ENCODE measurements around the gene EPHA1. TPM values are rescaled to one million over a fixed set of nuclear protein-coding genes. Genes with fewer than 3 reads are reported as not detected.

EPHA1 gene
- total and polyA plus RNA-seq, 12 donors: 0.12 to 0.73 (median 0.39) TPM; not detected in 9

GRCh38 chr7:143379611-143380259 is 28.9 kb downstream of the EPHA1 start:
- ATAC-seq (peak in 5 of 8 donors; percentile 0 to 2 (median 0)), DNase-seq (no peak)
- Histone ChIP-seq H3K4me3 (peak overlapping the region in 9 of 10 donors; percentile 79 to 100 (median 95)), H3K4me1 (peaks cover 5 to 82% (median 40%) of the 10 kb centered on the region in 9 donors), H3K27ac (peak overlapping the region in 9 of 10 donors; percentile 97 to 100 (median 100)), H3K27me3 (no peaks in the 10 kb centered on the region), H3K9me3 (no peaks in the 10 kb centered on the region), H3K36me3 (peaks cover 0 to 26% (median 0%) of the 10 kb centered on the region in 9 donors)
- WGBS, 2 donors: 32% methylated on average over 15 of the region's 15 CpGs
- TF ChIP-seq CTCF (IDR thresholded peaks at IDR 0.05): no peak
- intact Hi-C loops (cut with DNase I): loop anchor here in 8 of 10 donors (1.0 to 10.0 kb wide), 7 partner anchors 37 to 117 kb away; partner anchors contain the start of gene GSTK1 (in 2 of the 8)

- peaks cover 0 to 77% (median 12%) of the 10 kb centered on the region in 9 donors for H3K4me1 ChIP-seq
- TF ChIP-seq CTCF (IDR thresholded peaks at IDR 0.05): no peak
- intact Hi-C loops (cut with DNase I): loop anchor here in 2 of 10 donors (5.0 to 10.0 kb wide), 2 partner anchors 41 to 52 kb away; no protein-coding TSS in a partner anchor
- H3K4me3 ChIP-seq: no peak overlapping the region
- H3K36me3 ChIP-seq: no peaks in the 10 kb centered on the region
- ATAC-seq: no peak
- no peak for DNase-seq
- H3K27ac ChIP-seq: peak overlapping the region in 1 of 10 donors; percentile 100
- WGBS, 2 donors: 72 to 76% methylated on average over 5 of the region's 5 CpGs
- H3K27me3 ChIP-seq: no peaks in the 10 kb centered on the region
- H3K9me3 ChIP-seq: no peaks in the 10 kb centered on the region
These were observed 32.3 kb downstream of the EPHA1 start for GRCh38 chr7:143376396-143376795.

- ATAC-seq: peak in 2 of 8 donors; percentile 11 to 29
- H3K27ac ChIP-seq: peak overlapping the region in 3 of 10 donors; percentile 15 to 100 (median 35)
- peaks cover 0 to 77% (median 11%) of the 10 kb centered on the region in 9 donors for H3K4me1 ChIP-seq
- DNase-seq: no peak
- intact Hi-C loops (cut with DNase I): loop anchor here in 2 of 10 donors (5.0 to 10.0 kb wide), 2 partner anchors 42 to 51 kb away; no protein-coding TSS in a partner anchor
- no peak overlapping the region for H3K4me3 ChIP-seq
- H3K27me3 ChIP-seq: no peaks in the 10 kb centered on the region
- TF ChIP-seq CTCF (IDR thresholded peaks at IDR 0.05): no peak
- H3K36me3 ChIP-seq: no peaks in the 10 kb centered on the region
- WGBS, 2 donors: 84 to 92% methylated on average over 7 of the region's 7 CpGs
- no peaks in the 10 kb centered on the region for H3K9me3 ChIP-seq
These were observed 33.2 kb downstream of the EPHA1 start for GRCh38 chr7:143375298-143376034.

- DNase-seq: no peak
- H3K9me3 ChIP-seq: no peaks in the 10 kb centered on the region
- no peak overlapping the region for H3K4me3 ChIP-seq
- H3K4me1 ChIP-seq: peaks cover 0 to 72% (median 6%) of the 10 kb centered on the region in 9 donors
- intact Hi-C loops (cut with DNase I): loop anchor here in 1 of 10 donors (10.0 kb wide), 1 partner anchor 50 kb away; no protein-coding TSS in a partner anchor
- WGBS, 2 donors: 85 to 86% methylated on average over 5 of the region's 5 CpGs
- H3K27ac ChIP-seq: peak overlapping the region in 1 of 10 donors; percentile 100
- no peaks in the 10 kb centered on the region for H3K36me3 ChIP-seq
- ATAC-seq: no peak
- TF ChIP-seq CTCF (IDR thresholded peaks at IDR 0.05): no peak
- H3K27me3 ChIP-seq: no peaks in the 10 kb centered on the region
These were observed 34.1 kb downstream of the EPHA1 start for GRCh38 chr7:143374561-143374960.

All from heart right ventricle (tissue), 16 donors.